ENCODE data around the gene RTTN. TPM values are rescaled to one million over a fixed set of nuclear protein-coding genes. Genes with fewer than 3 reads are reported as not detected.
"Not testable (repeated sequence)": the region's sequence is repeated elsewhere in the genome, so short reads cannot be mapped to it uniquely, and the experiment has no call there.

The RTTN gene
- 10 to 100 TPM; 13.0 to 15.3 (median 15.2) TPM for total RNA-seq
- long read RNA-seq, donor 1, partial matches to known transcripts = 2 of 2 reads
- long read RNA-seq, donor 1, other reads (novel, unspliced or antisense) = 0 of 2 reads
- long read RNA-seq, donor 2 = 0 reads

- intact Hi-C loops (cut with DNase I, micrococcal nuclease) = loop anchor here in 1 of 2 donors (10.0 kb wide), 1 partner anchor 89 kb away; no protein-coding TSS in a partner anchor
- ATAC-seq (peak; percentile 99), DNase-seq (peak; percentile 95 to 97 (median 96))
- no peaks in the 10 kb centered on the region for H3K36me3 ChIP-seq (ENCODE audit: low read depth)
- peaks cover 8% of the 10 kb centered on the region for H3K4me1 ChIP-seq (ENCODE audit: low read depth)
- no peak for TF ChIP-seq CTCF (IDR thresholded peaks at IDR 0.05)
- no peaks in the 10 kb centered on the region for H3K9me3 ChIP-seq
- H3K4me3 ChIP-seq = peak within 1 kb of the TSS; percentile 33
These were observed at the start of gene RTTN for GRCh38 chr18:70205421-70206397. Gene RTTN, minus strand, starts transcription at chr18:70205687. Its CDS starts 29 bp downstream, at chr18:70205658.

- Histone ChIP-seq H3K9me3 (no peaks in the 10 kb centered on the region), H3K4me3 (no peak overlapping the region), H3K36me3 (ENCODE audit: low read depth) (no peaks in the 10 kb centered on the region), H3K4me1 (ENCODE audit: low read depth) (no peaks in the 10 kb centered on the region)
- ATAC-seq (peak; percentile 12), DNase-seq (no peak)
- no peak for TF ChIP-seq CTCF (IDR thresholded peaks at IDR 0.05)
- intact Hi-C loops (cut with DNase I, micrococcal nuclease) = no loop called here
These were observed 45.3 kb upstream of the RTTN start for GRCh38 chr18:70250781-70251180.

- DNase-seq; H3K36me3 ChIP-seq (ENCODE audit: low read depth); ATAC-seq; H3K4me1 ChIP-seq (ENCODE audit: low read depth); H3K9me3 ChIP-seq; H3K4me3 ChIP-seq; intact Hi-C loops (cut with DNase I, micrococcal nuclease): not testable (repeated sequence)
These were observed 44.4 kb upstream of the RTTN start for GRCh38 chr18:70249861-70250260.

- intact Hi-C loops (cut with DNase I, micrococcal nuclease) = no loop called here
- H3K9me3 ChIP-seq = no peaks in the 10 kb centered on the region
- no peak for TF ChIP-seq CTCF (IDR thresholded peaks at IDR 0.05)
- H3K36me3 ChIP-seq (ENCODE audit: low read depth) = no peaks in the 10 kb centered on the region
- ATAC-seq (no peak), DNase-seq (no peak)
- no peaks in the 10 kb centered on the region for H3K4me1 ChIP-seq (ENCODE audit: low read depth)
- no peak overlapping the region for H3K4me3 ChIP-seq
These were observed 43.6 kb upstream of the RTTN start for GRCh38 chr18:70249118-70249517.

GRCh38 chr18:70246061-70246466, 40.6 kb upstream of the RTTN start:
- DNase-seq (no peak), ATAC-seq (no peak)
- no peak for TF ChIP-seq CTCF (IDR thresholded peaks at IDR 0.05)
- no peaks in the 10 kb centered on the region for H3K4me1 ChIP-seq (ENCODE audit: low read depth)
- H3K9me3 ChIP-seq = no peaks in the 10 kb centered on the region
- H3K36me3 ChIP-seq (ENCODE audit: low read depth) = no peaks in the 10 kb centered on the region
- H3K4me3 ChIP-seq = no peak overlapping the region
- intact Hi-C loops (cut with DNase I, micrococcal nuclease) = no loop called here
